OCI-LY3 (cell line): ENCODE results near the gene CMTM2.

Source experiments
- CTCF ChIP-seq: fragments of 200-600, 300-600 bp; sonication (generic); IDR thresholded peaks from 2 replicates; pipeline ENCODE4 v1.5.1; 2014; ENCODE audit warnings: antibody characterized with exemption, low read length, low read depth
- EZH2phosphoT487 ChIP-seq: fragments of 200-600 bp; shearing (Covaris generic); IDR thresholded peaks from 2 replicates; pipeline ENCODE4 v1.6.1; 2018; ENCODE audit warnings: antibody characterized with exemption, mixed run types, low read depth

DNA sequence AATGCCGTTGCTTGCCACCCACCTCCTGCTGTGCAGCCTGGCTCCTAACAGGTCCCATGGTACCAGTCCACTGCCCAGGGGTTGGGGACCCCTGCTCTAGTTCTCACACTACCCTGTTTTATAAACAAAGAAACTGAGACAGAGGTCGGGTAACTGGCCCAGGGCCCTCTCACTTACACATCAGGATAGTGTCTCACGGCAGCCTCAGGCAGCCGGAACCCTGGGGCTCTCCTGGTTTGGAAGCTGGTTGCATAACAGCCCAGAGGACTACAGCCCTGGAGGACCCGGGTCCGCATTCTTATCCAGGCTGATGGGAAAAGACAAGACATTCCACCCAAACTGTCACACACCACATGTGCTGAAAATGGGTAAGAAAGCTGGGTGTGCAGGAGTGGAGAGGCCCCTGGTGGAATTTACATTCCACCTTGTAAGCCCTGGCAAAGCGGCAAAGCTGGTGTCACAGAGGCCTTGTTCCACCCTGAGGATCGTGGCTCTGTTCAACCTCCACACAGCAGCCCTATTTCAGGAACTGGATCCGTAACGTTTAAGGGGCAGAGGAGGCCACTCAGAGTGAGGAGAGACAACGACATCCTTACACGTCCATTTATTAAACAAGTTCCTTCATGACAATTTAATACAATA, 35.0 kb downstream of the CMTM2 start:
- TF ChIP-seq CTCF (no peak), EZH2phosphoT487 (no peak)
